ENCODE data around the gene ZNF638.

GRCh38 chr2:71393216-71393615 lies 61.6 kb downstream of the ZNF638 start:
- TF ChIP-seq, protein P1, sequence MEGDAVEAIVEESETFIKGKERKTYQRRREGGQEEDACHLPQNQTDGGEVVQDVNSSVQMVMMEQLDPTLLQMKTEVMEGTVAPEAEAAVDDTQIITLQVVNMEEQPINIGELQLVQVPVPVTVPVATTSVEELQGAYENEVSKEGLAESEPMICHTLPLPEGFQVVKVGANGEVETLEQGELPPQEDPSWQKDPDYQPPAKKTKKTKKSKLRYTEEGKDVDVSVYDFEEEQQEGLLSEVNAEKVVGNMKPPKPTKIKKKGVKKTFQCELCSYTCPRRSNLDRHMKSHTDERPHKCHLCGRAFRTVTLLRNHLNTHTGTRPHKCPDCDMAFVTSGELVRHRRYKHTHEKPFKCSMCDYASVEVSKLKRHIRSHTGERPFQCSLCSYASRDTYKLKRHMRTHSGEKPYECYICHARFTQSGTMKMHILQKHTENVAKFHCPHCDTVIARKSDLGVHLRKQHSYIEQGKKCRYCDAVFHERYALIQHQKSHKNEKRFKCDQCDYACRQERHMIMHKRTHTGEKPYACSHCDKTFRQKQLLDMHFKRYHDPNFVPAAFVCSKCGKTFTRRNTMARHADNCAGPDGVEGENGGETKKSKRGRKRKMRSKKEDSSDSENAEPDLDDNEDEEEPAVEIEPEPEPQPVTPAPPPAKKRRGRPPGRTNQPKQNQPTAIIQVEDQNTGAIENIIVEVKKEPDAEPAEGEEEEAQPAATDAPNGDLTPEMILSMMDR (IDR thresholded peaks at IDR 0.05): no peak
- no peak for TF ChIP-seq POLR2A (IDR thresholded peaks at IDR 0.05)
